ENCODE measurements around the gene DIAPH1. TPM values are rescaled to one million over a fixed set of nuclear protein-coding genes. Genes with fewer than 3 reads are reported as not detected.

The DIAPH1 gene
- total RNA-seq, 1 donor from 2014 or later, result 65.8 TPM

DNA sequence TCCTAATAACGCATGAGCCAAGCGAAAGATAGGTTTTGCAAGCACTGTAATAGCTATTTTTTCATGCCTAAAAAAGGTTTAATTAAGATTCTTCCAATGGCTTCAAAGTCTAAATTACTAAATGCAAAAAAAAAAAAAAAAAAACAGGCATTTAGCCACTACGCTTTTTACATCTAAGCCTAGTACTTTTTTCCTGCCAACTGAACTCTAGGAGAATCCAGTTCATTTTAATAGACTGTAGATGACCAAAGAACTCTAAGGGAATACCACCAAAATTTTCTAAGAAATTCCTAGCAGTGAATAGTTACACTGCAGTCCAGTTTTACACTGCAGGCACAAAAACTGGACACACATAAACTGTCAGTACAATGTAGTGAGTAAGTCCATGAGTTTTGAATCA is 9.8 kb downstream of the DIAPH1 start:
- Histone ChIP-seq H3K27ac (no peak overlapping the region), H3K4me3 (no peak overlapping the region), H3K27me3 (no peaks in the 10 kb centered on the region), H3K4me1 (peaks cover 11 to 27% of the 10 kb centered on the region in 2 donors), H3K36me3 (no peaks in the 10 kb centered on the region), H3K9me3 (no peaks in the 10 kb centered on the region)
- intact Hi-C loops (cut with DNase I), result no loop called here
- TF ChIP-seq, protein P1, sequence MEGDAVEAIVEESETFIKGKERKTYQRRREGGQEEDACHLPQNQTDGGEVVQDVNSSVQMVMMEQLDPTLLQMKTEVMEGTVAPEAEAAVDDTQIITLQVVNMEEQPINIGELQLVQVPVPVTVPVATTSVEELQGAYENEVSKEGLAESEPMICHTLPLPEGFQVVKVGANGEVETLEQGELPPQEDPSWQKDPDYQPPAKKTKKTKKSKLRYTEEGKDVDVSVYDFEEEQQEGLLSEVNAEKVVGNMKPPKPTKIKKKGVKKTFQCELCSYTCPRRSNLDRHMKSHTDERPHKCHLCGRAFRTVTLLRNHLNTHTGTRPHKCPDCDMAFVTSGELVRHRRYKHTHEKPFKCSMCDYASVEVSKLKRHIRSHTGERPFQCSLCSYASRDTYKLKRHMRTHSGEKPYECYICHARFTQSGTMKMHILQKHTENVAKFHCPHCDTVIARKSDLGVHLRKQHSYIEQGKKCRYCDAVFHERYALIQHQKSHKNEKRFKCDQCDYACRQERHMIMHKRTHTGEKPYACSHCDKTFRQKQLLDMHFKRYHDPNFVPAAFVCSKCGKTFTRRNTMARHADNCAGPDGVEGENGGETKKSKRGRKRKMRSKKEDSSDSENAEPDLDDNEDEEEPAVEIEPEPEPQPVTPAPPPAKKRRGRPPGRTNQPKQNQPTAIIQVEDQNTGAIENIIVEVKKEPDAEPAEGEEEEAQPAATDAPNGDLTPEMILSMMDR (IDR thresholded peaks at IDR 0.05), result no peak
- no peak for DNase-seq (ENCODE audit: low spot score in 2 of 2)

- H3K4me3 ChIP-seq, result no peak overlapping the region
Measured at GRCh38 chr5:141608557-141608956, 10.2 kb downstream of the DIAPH1 start.

DNA sequence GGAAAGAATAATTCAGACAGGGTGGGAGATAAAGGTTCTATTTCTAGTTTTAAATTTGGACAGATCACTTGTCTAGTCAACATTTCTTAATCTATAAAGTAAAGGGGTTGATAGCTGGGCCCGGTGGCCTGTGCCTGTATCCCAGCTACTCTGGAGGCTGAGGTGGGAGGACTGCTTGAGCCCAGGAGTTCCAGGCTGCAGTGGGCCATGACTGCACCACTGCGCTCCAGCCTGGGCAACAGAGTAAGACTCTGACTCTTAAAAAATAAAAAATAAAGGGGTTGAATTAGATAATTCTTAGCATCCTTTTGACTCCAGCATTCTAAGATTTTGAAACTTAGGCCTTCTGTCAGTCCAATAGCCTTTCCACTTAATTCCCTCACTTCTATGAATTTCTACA is 10.8 kb downstream of the DIAPH1 start:
- TF ChIP-seq, protein P1 (IDR thresholded peaks at IDR 0.05), result no peak
- Histone ChIP-seq H3K4me1 (peaks cover 11 to 27% of the 10 kb centered on the region in 2 donors), H3K27me3 (no peaks in the 10 kb centered on the region), H3K27ac (peak overlapping the region in 1 of 2 donors; percentile 2), H3K36me3 (no peaks in the 10 kb centered on the region), H3K9me3 (no peaks in the 10 kb centered on the region), H3K4me3 (no peak overlapping the region)
- no peak for DNase-seq (ENCODE audit: low spot score in 2 of 2)
- intact Hi-C loops (cut with DNase I), result no loop called here

More at GRCh38 chr5:141608557-141608956, 10.2 kb downstream of the DIAPH1 start:
- intact Hi-C loops (cut with DNase I), result no loop called here
- H3K27me3 ChIP-seq, result no peaks in the 10 kb centered on the region
- no peaks in the 10 kb centered on the region for H3K9me3 ChIP-seq
- DNase-seq (ENCODE audit: low spot score in 2 of 2), result no peak
- TF ChIP-seq, protein P1 (IDR thresholded peaks at IDR 0.05), result no peak
- no peaks in the 10 kb centered on the region for H3K36me3 ChIP-seq
- no peak overlapping the region for H3K27ac ChIP-seq
- peaks cover 11 to 28% of the 10 kb centered on the region in 2 donors for H3K4me1 ChIP-seq

DNA sequence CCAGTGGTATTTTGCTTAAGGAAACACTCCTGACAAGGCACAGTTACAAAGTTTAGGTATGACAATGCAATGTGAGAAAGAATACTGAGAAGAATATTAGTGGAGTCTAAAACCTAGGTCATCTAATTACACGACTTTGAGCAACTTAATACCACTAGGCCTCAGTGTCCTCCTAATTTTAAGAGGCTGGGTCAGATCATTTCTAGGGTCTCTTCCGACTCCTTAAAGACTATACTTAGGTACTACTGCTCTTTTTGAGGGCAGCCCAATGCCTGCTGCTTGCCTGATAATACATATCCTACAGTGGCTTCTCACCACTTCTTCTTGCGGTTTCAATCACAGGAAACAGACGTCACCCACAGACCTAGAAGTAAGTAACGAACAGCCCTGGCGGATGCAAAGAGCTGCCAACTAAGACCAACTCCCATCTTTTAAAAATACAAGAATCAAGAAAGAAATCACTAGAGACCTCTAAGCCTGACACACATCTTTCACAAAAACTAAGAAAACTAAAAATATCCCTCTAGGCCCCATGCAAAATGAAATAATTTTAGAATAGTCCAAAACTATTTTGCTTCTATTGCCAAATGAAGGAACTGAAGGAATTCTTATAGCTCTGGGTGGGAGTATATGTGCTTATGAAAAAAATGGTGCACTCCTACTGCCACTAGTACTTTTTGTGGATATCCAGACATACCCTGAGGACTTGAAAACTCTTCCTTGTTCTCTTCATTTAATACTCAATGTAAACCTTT is 13.1 kb downstream of the DIAPH1 start:
- peak; percentile 25 to 78 for DNase-seq (ENCODE audit: low spot score in 2 of 2)
- intact Hi-C loops (cut with DNase I), result no loop called here
- Histone ChIP-seq H3K4me3 (peak overlapping the region in 1 of 2 donors; percentile 38), H3K27me3 (no peaks in the 10 kb centered on the region), H3K9me3 (no peaks in the 10 kb centered on the region), H3K27ac (peak overlapping the region; percentile 78 to 85), H3K36me3 (no peaks in the 10 kb centered on the region), H3K4me1 (peaks cover 11 to 26% of the 10 kb centered on the region in 2 donors)
- TF ChIP-seq, protein P1 (IDR thresholded peaks at IDR 0.05), result no peak

DNA sequence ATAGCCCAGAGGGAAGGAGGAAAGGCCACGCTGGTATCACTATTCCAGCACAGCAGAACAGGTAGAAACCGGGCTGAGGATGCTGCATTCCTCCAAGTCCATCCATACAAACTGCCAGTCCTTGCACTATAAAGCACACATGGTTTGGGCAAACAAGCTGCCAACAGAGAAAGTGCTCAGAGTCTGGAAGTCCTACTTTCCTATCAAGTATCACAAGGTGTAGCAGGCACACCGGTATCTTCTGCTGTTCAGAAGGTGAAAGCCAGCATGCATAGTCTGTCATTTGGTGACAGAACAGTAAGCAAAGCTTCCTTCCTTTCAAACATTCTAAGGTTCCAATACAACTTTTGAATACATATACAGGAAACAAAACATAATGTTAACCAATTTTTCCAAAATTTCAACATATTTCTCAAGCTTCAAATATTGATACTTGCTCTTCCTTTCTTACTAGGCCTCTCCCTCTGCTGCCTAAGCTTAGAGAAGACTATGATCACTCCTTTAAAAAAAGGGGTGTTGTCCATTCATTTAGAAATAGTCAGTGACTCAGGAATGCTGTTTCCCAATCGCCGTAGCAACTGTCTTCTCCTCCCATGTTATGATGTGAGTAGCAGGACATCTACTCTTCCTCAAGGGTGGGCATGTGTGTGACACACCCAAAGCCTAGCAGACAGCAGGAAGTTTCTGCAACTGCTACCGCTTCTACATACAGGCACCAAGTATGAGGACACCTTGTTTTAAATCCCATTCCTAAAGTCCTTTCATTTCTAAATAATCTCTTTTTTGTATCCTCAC is 14.7 kb downstream of the DIAPH1 start:
- TF ChIP-seq, protein P1 (IDR thresholded peaks at IDR 0.05), result no peak
- H3K4me1 ChIP-seq, result peaks cover 18 to 31% of the 10 kb centered on the region in 2 donors
- intact Hi-C loops (cut with DNase I), result no loop called here
- peak overlapping the region; percentile 78 to 85 for H3K27ac ChIP-seq
- no peaks in the 10 kb centered on the region for H3K9me3 ChIP-seq
- no peaks in the 10 kb centered on the region for H3K36me3 ChIP-seq
- DNase-seq (ENCODE audit: low spot score in 2 of 2), result peak; percentile 43 to 87
- H3K27me3 ChIP-seq, result no peaks in the 10 kb centered on the region
- H3K4me3 ChIP-seq, result no peak overlapping the region

All from ascending aorta (tissue), 2 donors.